HG02870 (cell line): Measurements from ENCODE around the gene NFIB.
A peak's percentile ranks its signal among the peaks of the same experiment; 100 is the strongest.

Source experiments
- ATAC-seq: cut with Tn5 transposase; IDR thresholded peaks from one replicate; pipeline ENCODE4 v1.9.1; 2021; ENCODE audit warnings: mild to moderate bottlenecking, moderate library complexity; ENCODE audit not compliant: unreplicated experiment

NFIB gene

GRCh38 chr9:14345354-14346230 lies 31.7 kb upstream of the NFIB start:
- no peak for ATAC-seq

- ATAC-seq = no peak
Measured at GRCh38 chr9:14344941-14345353, 31.0 kb upstream of the NFIB start.

- ATAC-seq = no peak
Measured at GRCh38 chr9:14344053-14344524, 30.1 kb upstream of the NFIB start.

GRCh38 chr9:14343261-14344031 lies 29.5 kb upstream of the NFIB start:
- ATAC-seq = no peak

GRCh38 chr9:14342736-14343135 lies 28.8 kb upstream of the NFIB start:
- ATAC-seq = no peak

- ATAC-seq = no peak
Measured at GRCh38 chr9:14341437-14342122, 27.6 kb upstream of the NFIB start.

GRCh38 chr9:14340994-14341393 lies 27.1 kb upstream of the NFIB start:
- no peak for ATAC-seq

- no peak for ATAC-seq
Measured at GRCh38 chr9:14340219-14340873, 26.4 kb upstream of the NFIB start.

- ATAC-seq = no peak
Measured at GRCh38 chr9:14339746-14340145, 25.8 kb upstream of the NFIB start.

GRCh38 chr9:14337615-14338014 lies 23.7 kb upstream of the NFIB start:
- ATAC-seq = no peak

GRCh38 chr9:14336244-14336643 lies 22.3 kb upstream of the NFIB start:
- no peak for ATAC-seq

GRCh38 chr9:14331120-14331519 lies 17.2 kb upstream of the NFIB start:
- no peak for ATAC-seq

- no peak for ATAC-seq
Measured at GRCh38 chr9:14327036-14327435, 13.1 kb upstream of the NFIB start.

- ATAC-seq = peak; percentile 26
Measured at GRCh38 chr9:14326264-14326826, 12.4 kb upstream of the NFIB start.

- no peak for ATAC-seq
Measured at GRCh38 chr9:14325147-14325546, 11.2 kb upstream of the NFIB start.

GRCh38 chr9:14323985-14324650 lies 10.2 kb upstream of the NFIB start:
- ATAC-seq = no peak

- no peak for ATAC-seq
Measured at GRCh38 chr9:14323083-14323971, 9.4 kb upstream of the NFIB start.

- peak; percentile 83 for ATAC-seq
Measured at GRCh38 chr9:14322211-14323082, 8.5 kb upstream of the NFIB start.
